Fibroblast of skin of back (primary cell): ENCODE data around the gene TTYH3.
"Not testable (repeated sequence)": the region's sequence is repeated elsewhere in the genome, so short reads cannot be mapped to it uniquely, and the experiment has no call there.

Source experiments
- DNase-seq: peaks from one replicate; pipeline ENCODE4 v3.0.0-alpha.2; 2013

The TTYH3 gene

GRCh38 chr7:2689343-2689847 lies 57.6 kb downstream of the TTYH3 start:
- DNase-seq = no peak

GRCh38 chr7:2689951-2690705 lies 58.3 kb downstream of the TTYH3 start:
- DNase-seq = peak; percentile 49

- no peak for DNase-seq
Observed at GRCh38 chr7:2691011-2691707, 59.4 kb downstream of the TTYH3 start.

- DNase-seq = not testable (repeated sequence)
Observed at GRCh38 chr7:2691932-2692439, 60.2 kb downstream of the TTYH3 start.

- DNase-seq = no peak
Observed at GRCh38 chr7:2692543-2692942, 60.8 kb downstream of the TTYH3 start.

- DNase-seq = not testable (repeated sequence)
Observed at GRCh38 chr7:2693420-2694121, 61.8 kb downstream of the TTYH3 start.

GRCh38 chr7:2694122-2694436 lies 62.3 kb downstream of the TTYH3 start:
- not testable (repeated sequence) for DNase-seq

GRCh38 chr7:2698581-2699288 lies 66.9 kb downstream of the TTYH3 start:
- DNase-seq = no peak

- DNase-seq = no peak
Observed at GRCh38 chr7:2699289-2699620, 67.5 kb downstream of the TTYH3 start.

- no peak for DNase-seq
Observed at GRCh38 chr7:2700141-2700850, 68.5 kb downstream of the TTYH3 start.

- DNase-seq = no peak
Observed at GRCh38 chr7:2701424-2701823, 69.6 kb downstream of the TTYH3 start.

GRCh38 chr7:2701832-2702593 lies 70.2 kb downstream of the TTYH3 start:
- no peak for DNase-seq

GRCh38 chr7:2702594-2702957 lies 70.8 kb downstream of the TTYH3 start:
- DNase-seq = no peak

- no peak for DNase-seq
Observed at GRCh38 chr7:2705371-2706096, 73.7 kb downstream of the TTYH3 start.

GRCh38 chr7:2706685-2707126 lies 74.9 kb downstream of the TTYH3 start:
- DNase-seq = no peak

- DNase-seq = no peak
Observed at GRCh38 chr7:2707481-2707880, 75.7 kb downstream of the TTYH3 start.

- no peak for DNase-seq
Observed at GRCh38 chr7:2708041-2708440, 76.3 kb downstream of the TTYH3 start.

- DNase-seq = no peak
Observed at GRCh38 chr7:2708547-2709310, 76.9 kb downstream of the TTYH3 start.

- DNase-seq = peak; percentile 39
Observed at GRCh38 chr7:2709553-2710285, 77.9 kb downstream of the TTYH3 start.
